Measurements from ENCODE around the gene CHST15.

The CHST15 gene

GRCh38 chr10:124092860-124093773 is at the start of gene CHST15:
TSS of gene CHST15 (minus strand) at chr10:124093598. CDS start at chr10:124046212, 47,386 bp downstream.
- no peak for DNase-seq

GRCh38 chr10:124142960-124143359 is 49.6 kb upstream of the CHST15 start:
- DNase-seq: no peak

GRCh38 chr10:124142006-124142739 is 48.8 kb upstream of the CHST15 start:
- DNase-seq: no peak

GRCh38 chr10:124138883-124139348 is 45.5 kb upstream of the CHST15 start:
- no peak for DNase-seq

- DNase-seq: no peak
These were observed 44.9 kb upstream of the CHST15 start for GRCh38 chr10:124138195-124138882.

GRCh38 chr10:124134251-124134893 is 41.0 kb upstream of the CHST15 start:
- no peak for DNase-seq

GRCh38 chr10:124132876-124133275 is 39.5 kb upstream of the CHST15 start:
- no peak for DNase-seq

GRCh38 chr10:124132306-124132705 is 38.9 kb upstream of the CHST15 start:
- DNase-seq: no peak

GRCh38 chr10:124131172-124131571 is 37.8 kb upstream of the CHST15 start:
- DNase-seq: no peak

GRCh38 chr10:124130198-124130900 is 37.0 kb upstream of the CHST15 start:
- no peak for DNase-seq

- DNase-seq: no peak
These were observed 36.1 kb upstream of the CHST15 start for GRCh38 chr10:124129471-124129870.

- no peak for DNase-seq
These were observed 35.4 kb upstream of the CHST15 start for GRCh38 chr10:124128811-124129145.

GRCh38 chr10:124127965-124128810 is 34.8 kb upstream of the CHST15 start:
- no peak for DNase-seq

- DNase-seq: no peak
These were observed 34.2 kb upstream of the CHST15 start for GRCh38 chr10:124127563-124127962.

- no peak for DNase-seq
These were observed 33.6 kb upstream of the CHST15 start for GRCh38 chr10:124126983-124127385.

- no peak for DNase-seq
These were observed 33.0 kb upstream of the CHST15 start for GRCh38 chr10:124126145-124126982.

GRCh38 chr10:124125305-124126116 is 32.1 kb upstream of the CHST15 start:
- DNase-seq: no peak

GRCh38 chr10:124124769-124125161 is 31.4 kb upstream of the CHST15 start:
- DNase-seq: no peak

GRCh38 chr10:124124123-124124768 is 30.8 kb upstream of the CHST15 start:
- DNase-seq: no peak

Measured in CD4-positive, alpha-beta T cell treated with Interleukin-4 for 4 hours (primary cell).